ENCODE data around the gene MAPK8. TPM values are rescaled to one million over a fixed set of nuclear protein-coding genes. Genes with fewer than 3 reads are reported as not detected.
A peak's percentile ranks its signal among the peaks of the same experiment; 100 is the strongest.

Gene MAPK8
- total and polyA plus RNA-seq, 9 of the 15 experiments (the other 6 are each of a cell fraction or from before 2014, with no cell fraction given): 6.4 to 159 (median 71.0) TPM

DNA sequence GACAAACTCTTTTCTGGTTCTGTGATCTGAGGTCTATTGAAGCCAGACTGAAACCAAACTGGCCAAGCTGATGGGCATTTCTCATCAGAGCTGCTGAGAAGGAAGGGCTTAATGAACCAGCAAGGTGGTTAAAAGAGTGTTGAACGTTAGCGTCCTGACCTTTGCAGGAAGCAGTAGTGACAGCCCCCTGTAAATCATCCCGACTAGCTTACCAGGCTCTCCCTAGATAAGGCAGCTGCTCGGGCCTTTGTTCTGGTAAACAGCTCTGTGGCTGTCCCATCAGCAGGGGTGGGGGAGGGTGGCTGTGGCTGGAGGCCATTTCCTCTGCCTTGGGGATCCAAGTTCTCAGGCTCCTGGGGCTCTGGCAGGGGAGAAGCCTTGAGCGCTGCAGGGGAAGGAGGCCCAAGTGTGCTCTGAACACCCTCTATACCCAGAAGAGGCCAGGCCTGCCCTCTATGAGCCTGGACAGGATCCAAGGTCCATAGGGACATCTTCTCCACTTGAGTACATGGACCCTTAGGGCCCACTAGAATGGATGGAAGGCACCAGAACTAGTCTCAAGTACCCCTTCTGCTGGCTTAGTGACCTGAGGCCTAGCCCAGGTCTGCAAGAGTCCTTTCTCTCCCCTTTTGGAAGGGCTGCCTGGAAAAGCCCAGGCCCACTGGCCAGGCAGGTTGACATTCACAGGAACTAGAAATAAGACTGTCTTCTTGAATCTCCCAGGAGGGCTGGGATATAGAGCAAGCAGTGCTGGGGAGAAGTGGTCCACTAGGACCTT is 163.8 kb downstream of the MAPK8 start (continued):
- TF ChIP-seq, protein P1, sequence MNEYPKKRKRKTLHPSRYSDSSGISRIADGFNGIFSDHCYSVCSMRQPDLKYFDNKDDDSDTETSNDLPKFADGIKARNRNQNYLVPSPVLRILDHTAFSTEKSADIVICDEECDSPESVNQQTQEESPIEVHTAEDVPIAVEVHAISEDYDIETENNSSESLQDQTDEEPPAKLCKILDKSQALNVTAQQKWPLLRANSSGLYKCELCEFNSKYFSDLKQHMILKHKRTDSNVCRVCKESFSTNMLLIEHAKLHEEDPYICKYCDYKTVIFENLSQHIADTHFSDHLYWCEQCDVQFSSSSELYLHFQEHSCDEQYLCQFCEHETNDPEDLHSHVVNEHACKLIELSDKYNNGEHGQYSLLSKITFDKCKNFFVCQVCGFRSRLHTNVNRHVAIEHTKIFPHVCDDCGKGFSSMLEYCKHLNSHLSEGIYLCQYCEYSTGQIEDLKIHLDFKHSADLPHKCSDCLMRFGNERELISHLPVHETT (CRISPR knock-in tag; conservative IDR thresholded peaks at IDR 0.05 in 1 of 2, IDR thresholded peaks at IDR 0.05 in 1 of 2): peak in 1 of 2 experiments; percentile 89; a peak in 2 of 4 replicates
- TF ChIP-seq ZNF445 (CRISPR knock-in tag; IDR thresholded peaks at IDR 0.05; ENCODE audit: low read depth) (no peak), NFATC3 (IDR thresholded peaks at IDR 0.05) (no peak), ETS1 (conservative IDR thresholded peaks at IDR 0.05; ENCODE audit: control insufficient read depth, low read depth, low read length) (peak; percentile 97), EP400 (IDR thresholded peaks at IDR 0.05) (peak; percentile 83), LARP7 (IDR thresholded peaks at IDR 0.05) (no peak), TRIM24 (IDR thresholded peaks at IDR 0.05) (peak; percentile 89 to 93), BCOR (IDR thresholded peaks at IDR 0.05) (peak; percentile 68), HMG20B (CRISPR knock-in tag; IDR thresholded peaks at IDR 0.05) (no peak), ZNF584 (CRISPR knock-in tag; IDR thresholded peaks at IDR 0.05; ENCODE audit: low read depth) (0 out of 2 replicates have a peak, but pooled peaks have one; percentile 49), FOS (IDR thresholded peaks at IDR 0.05; ENCODE audit: extremely low read depth, insufficient read length) (no peak), ZNF507 (tag; conservative IDR thresholded peaks at IDR 0.05) (no peak), SIN3A (IDR thresholded peaks at IDR 0.05; ENCODE audit: borderline replicate concordance in 2 of 2, control insufficient read depth in 1 of 2, low read depth in 2 of 2, low read length in 2 of 2) (0 out of 4 replicates have a peak, but pooled peaks have one; percentile 50 to 51), FOXP1 (CRISPR knock-in tag; IDR thresholded peaks at IDR 0.05) (peak; percentile 99), ELF1 (tag; IDR thresholded peaks at IDR 0.05) (peak; percentile 74), HEY1 (CRISPR knock-in tag; IDR thresholded peaks at IDR 0.05; ENCODE audit: borderline replicate concordance) (0 out of 2 replicates have a peak, but pooled peaks have one; percentile 23), NKRF (IDR thresholded peaks at IDR 0.05; ENCODE audit: borderline replicate concordance) (no peak), BRD9 (IDR thresholded peaks at IDR 0.05; ENCODE audit: low read depth, partially characterized antibody) (peak; percentile 96)
- TF ChIP-seq, protein P2, sequence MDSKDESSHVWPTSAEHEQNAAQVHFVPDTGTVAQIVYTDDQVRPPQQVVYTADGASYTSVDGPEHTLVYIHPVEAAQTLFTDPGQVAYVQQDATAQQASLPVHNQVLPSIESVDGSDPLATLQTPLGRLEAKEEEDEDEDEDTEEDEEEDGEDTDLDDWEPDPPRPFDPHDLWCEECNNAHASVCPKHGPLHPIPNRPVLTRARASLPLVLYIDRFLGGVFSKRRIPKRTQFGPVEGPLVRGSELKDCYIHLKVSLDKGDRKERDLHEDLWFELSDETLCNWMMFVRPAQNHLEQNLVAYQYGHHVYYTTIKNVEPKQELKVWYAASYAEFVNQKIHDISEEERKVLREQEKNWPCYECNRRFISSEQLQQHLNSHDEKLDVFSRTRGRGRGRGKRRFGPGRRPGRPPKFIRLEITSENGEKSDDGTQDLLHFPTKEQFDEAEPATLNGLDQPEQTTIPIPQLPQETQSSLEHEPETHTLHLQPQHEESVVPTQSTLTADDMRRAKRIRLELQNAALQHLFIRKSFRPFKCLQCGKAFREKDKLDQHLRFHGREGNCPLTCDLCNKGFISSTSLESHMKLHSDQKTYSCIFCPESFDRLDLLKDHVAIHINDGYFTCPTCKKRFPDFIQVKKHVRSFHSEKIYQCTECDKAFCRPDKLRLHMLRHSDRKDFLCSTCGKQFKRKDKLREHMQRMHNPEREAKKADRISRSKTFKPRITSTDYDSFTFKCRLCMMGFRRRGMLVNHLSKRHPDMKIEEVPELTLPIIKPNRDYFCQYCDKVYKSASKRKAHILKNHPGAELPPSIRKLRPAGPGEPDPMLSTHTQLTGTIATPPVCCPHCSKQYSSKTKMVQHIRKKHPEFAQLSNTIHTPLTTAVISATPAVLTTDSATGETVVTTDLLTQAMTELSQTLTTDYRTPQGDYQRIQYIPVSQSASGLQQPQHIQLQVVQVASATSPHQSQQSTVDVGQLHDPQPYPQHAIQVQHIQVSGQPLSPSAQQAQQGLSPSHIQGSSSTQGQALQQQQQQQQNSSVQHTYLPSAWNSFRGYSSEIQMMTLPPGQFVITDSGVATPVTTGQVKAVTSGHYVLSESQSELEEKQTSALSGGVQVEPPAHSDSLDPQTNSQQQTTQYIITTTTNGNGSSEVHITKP (IDR thresholded peaks at IDR 0.05; ENCODE audit: partially characterized antibody): peak; percentile 87

Measured in K562 (cell line).